ENCODE results near the gene BEST3.

- no peak for TF ChIP-seq CTCF (conservative IDR thresholded peaks at IDR 0.05)
- TF ChIP-seq ZFX (IDR thresholded peaks at IDR 0.05) = no peak
Observed at GRCh38 chr12:69686731-69687130, 12.4 kb downstream of the BEST3 start.

Data from C4-2B (cell line).